HG02588 (cell line): ENCODE measurements around the gene MSMO1.
A peak's percentile ranks its signal among the peaks of the same experiment; 100 is the strongest.
"Not testable (repeated sequence)": the region's sequence is repeated elsewhere in the genome, so short reads cannot be mapped to it uniquely, and the experiment has no call there.

ENCODE experiments used
- ATAC-seq: cut with Tn5 transposase; IDR thresholded peaks from one replicate; pipeline ENCODE4 v1.9.1; 2021; ENCODE audit warnings: mild to moderate bottlenecking, moderate library complexity; ENCODE audit not compliant: unreplicated experiment

Gene MSMO1

GRCh38 chr4:165327211-165328100 is at the start of gene MSMO1:
Gene MSMO1, plus strand, starts transcription at chr4:165327669. Its CDS starts 5,702 bp downstream, at chr4:165333371.
- peak; percentile 97 for ATAC-seq

- ATAC-seq, result not testable (repeated sequence)
Measured at GRCh38 chr4:165279531-165279930, 47.9 kb upstream of the MSMO1 start.

- not testable (repeated sequence) for ATAC-seq
Measured at GRCh38 chr4:165284697-165285096, 42.8 kb upstream of the MSMO1 start.

GRCh38 chr4:165286619-165287340 is 40.7 kb upstream of the MSMO1 start:
- ATAC-seq, result peak; percentile 68

DNA sequence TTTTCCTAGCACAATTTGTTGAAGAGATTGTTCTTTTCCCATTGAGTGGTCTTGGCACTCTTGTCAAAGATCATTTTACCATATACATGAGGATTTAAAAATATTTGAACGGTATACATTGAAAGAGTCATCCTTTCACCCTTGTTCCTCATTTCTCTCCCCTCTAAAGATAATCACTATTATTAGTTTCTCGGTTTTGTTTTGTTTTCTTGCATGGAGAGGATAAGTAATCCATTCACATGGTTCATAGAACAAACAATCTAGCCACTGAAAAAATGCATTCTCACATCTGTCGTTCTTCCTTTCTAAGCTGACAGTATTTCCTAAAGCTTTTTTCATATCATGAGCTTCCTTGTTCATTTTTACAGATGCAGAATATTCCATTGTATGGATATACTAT is 39.2 kb upstream of the MSMO1 start:
- peak; percentile 55 for ATAC-seq

DNA sequence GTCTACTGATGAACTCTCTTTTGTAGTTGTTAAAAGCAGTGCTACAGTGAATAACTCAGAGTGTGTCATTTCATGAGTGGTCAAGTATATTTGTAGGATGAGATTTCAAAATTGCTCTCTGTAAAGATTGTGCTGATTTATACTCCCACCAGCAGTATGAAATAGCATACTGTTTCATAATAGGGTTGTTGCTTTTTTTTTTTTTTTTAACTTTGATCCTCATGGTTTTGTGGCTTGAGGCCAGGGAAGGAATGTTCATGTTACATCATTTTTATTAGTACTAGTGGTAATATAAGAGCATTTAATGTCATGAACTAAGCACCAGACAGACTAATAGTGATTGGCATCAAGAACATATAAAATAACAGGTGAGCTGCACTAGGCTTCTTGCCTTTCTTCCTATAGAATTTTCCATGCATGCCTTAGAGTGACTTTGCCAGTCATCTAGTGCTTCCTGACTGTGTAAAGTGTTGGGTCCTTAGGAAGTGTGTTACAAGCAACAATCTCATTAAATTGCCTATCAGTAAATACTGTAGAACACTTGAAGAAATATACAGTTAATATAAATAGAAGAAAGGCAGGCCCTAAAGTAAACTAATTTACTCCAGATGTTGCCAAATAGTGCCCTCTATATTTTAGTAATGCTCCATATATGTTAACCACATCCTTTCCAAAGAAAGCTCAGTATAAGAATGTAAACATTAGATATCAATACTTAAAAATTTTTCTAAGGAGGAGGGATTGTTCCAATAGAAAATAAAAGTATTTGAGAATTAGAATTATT is 38.6 kb upstream of the MSMO1 start:
- peak; percentile 20 for ATAC-seq

DNA sequence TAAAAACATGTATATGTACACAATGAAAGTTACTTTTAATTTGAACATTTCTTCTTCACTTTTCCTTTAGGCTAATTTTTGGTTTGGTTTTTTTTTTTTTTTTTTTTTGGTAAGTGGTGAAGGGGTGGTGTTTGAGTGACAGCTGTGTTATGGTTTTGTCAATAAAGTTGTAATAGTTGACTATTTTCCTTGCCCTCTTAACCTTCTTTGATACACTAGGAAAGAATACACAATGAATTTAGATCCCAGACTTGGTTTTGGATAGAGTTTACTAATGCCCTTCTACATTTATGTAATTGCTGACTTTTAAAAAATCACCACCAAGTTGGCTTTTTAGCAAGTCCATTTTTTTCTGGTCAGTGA is 38.1 kb upstream of the MSMO1 start:
- ATAC-seq, result no peak

- ATAC-seq, result no peak
Measured at GRCh38 chr4:165293061-165293460, 34.4 kb upstream of the MSMO1 start.

GRCh38 chr4:165293927-165294649 is 33.4 kb upstream of the MSMO1 start:
- ATAC-seq, result no peak

DNA sequence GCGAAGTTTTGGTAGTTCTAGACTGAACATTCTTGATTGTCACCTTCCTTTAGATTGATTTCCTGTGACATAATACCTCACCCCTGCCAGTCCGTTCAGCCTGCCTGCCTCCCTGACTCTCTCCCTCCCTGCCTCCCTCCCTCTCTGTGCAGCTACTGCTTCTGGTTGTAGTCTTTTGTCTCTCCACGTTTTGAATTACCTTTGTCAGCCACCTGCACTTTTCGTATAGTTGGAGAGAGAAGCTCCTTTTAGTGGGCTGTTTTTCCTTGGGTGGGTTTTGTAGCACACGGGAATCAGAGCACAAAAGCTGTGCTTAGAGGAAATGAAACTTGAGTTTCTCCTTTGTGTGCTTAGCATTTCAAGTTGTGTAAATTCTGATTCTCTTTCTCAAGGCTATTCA is 32.6 kb upstream of the MSMO1 start:
- peak; percentile 88 for ATAC-seq

- no peak for ATAC-seq
Measured at GRCh38 chr4:165297626-165298025, 29.8 kb upstream of the MSMO1 start.

GRCh38 chr4:165299399-165300060 is 27.9 kb upstream of the MSMO1 start:
- ATAC-seq, result no peak

DNA sequence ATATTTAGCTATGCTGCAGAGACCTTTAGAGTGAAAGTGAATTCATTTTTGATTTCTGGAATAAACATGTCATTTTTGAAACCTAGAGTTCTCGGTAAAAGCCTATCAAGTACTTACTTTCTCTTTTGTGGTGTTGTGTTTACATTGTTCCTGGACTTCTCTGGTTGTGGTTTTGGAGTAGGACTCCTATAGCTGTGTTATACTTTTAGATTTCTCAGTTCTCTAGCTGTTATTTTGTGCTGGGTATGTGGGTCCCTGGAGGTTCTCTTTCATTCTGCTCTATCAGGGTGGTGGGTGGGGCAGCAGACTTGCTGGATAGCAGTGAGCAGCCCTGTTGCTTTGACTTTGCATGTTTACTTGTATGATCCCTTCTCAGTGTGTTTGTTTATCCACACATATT is 25.6 kb upstream of the MSMO1 start:
- ATAC-seq, result peak; percentile 76

- no peak for ATAC-seq
Measured at GRCh38 chr4:165302658-165303057, 24.8 kb upstream of the MSMO1 start.

DNA sequence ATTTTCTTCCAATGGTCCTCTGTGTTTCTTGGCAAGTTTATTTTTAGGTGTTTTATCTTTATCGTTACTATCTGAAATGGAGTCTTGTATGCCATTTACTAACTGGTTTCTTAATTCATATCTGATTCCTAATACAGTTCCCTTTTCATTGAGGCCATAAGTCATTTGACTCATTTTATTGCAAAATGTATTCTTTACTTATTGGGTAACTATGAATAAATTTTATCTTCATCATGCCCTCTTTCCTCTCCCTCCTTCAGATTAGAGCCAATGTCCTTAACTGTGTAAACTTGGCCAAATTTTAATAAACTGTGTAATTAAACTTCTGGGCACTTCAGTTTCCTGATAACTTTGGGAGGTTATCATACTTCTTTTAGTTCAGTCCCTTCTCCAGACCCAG is 19.3 kb upstream of the MSMO1 start:
- ATAC-seq, result no peak

DNA sequence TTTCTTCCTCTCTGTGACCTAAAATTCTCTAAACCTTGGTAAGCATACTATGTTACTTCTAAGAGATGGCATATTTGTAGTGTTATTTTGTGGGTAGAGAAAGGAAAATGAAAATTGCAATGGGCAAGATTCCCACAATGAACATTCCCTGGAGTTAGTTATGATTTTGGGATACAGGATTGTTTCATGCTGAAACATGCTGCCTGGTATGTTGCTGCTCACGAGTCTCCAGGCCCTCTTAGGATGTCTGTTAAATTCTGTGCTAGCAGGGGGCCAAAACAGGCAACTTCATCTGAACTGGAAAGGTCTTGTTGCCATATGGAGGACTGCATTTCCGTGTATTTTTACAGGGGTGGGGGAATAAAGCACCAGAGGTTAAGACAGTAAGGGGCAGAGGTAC is 18.9 kb upstream of the MSMO1 start:
- ATAC-seq, result no peak

- ATAC-seq, result no peak
Measured at GRCh38 chr4:165309456-165309855, 18.0 kb upstream of the MSMO1 start.

- no peak for ATAC-seq
Measured at GRCh38 chr4:165312506-165312905, 15.0 kb upstream of the MSMO1 start.

DNA sequence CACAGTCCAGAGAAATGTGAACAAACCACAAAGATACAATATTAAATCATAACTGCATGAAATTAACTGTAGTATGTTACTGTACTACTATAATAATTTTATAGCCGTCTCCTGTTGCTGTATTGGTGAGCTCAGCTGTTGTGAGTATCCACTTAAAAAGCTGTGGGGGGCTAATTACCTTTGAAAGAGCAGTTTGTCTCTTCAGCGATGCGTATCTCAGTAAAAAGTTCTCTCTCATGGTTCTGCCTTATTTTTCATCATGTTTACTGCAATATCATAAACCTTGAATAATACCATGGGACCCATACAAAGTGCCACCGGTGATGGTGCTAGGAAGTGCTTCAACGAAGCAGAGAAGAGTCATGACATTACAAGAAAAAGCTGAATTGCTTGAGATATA is 8.4 kb upstream of the MSMO1 start:
- ATAC-seq, result no peak

GRCh38 chr4:165319509-165319908 is 8.0 kb upstream of the MSMO1 start:
- no peak for ATAC-seq
